MCF 10A (cell line): Measurements from ENCODE around the gene SEPTIN12. TPM values are rescaled to one million over a fixed set of nuclear protein-coding genes. Genes with fewer than 3 reads are reported as not detected.

Source experiments
- BruUV-seq: library from RNA; stranded (reverse); fragments of 400-500 nt; replicated peaks from 2 replicates; lab custom pipeline; 2021; lab: Mats Ljungman, UMichigan
- CTCF ChIA-PET: fragments of 300-600 bp; sonication (Branson Sonifier 250); formaldehyde crosslinking; extraction: SDS; loops from one replicate; lab custom pipeline; 2021; ENCODE audit warnings: antibody characterized with exemption, inconsistent platforms; lab: Yijun Ruan, JAX
- POLR2A ChIA-PET: fragments of 300-600, 350-650 bp; sonication (Branson Sonifier 250); formaldehyde crosslinking; extraction: SDS; loops from one replicate; lab custom pipeline; 2020; ENCODE audit warnings: antibody characterized with exemption, inconsistent platforms; lab: Yijun Ruan, JAX
- DNase-seq: peaks from one replicate; pipeline ENCODE4 v3.0.0-alpha.2; 2018; ENCODE audit not compliant: unreplicated experiment
- H3K27ac Mint-ChIP-seq: one replicate; pipeline ENCODE4 v1.8.0; 2022; ENCODE audit warnings: mild to moderate bottlenecking, low read depth, mixed read lengths; ENCODE audit not compliant: unreplicated experiment
- H3K27me3 Mint-ChIP-seq: one replicate; pipeline ENCODE4 v1.8.0; 2022; ENCODE audit warnings: mixed read lengths; ENCODE audit not compliant: insufficient read depth, unreplicated experiment
- H3K36me3 Mint-ChIP-seq: one replicate; pipeline ENCODE4 v1.8.0; 2022; ENCODE audit warnings: mild to moderate bottlenecking, moderate library complexity, mixed read lengths; ENCODE audit not compliant: insufficient read depth, unreplicated experiment
- H3K4me1 Mint-ChIP-seq: one replicate; pipeline ENCODE4 v1.8.0; 2022; ENCODE audit warnings: mixed read lengths; ENCODE audit not compliant: insufficient read depth, unreplicated experiment
- H3K4me3 Mint-ChIP-seq: one replicate; pipeline ENCODE4 v1.8.0; 2022; ENCODE audit warnings: mild to moderate bottlenecking, moderate library complexity, mixed read lengths; ENCODE audit not compliant: unreplicated experiment
- H3K9me3 Mint-ChIP-seq: one replicate; pipeline ENCODE4 v1.8.0; 2022; ENCODE audit warnings: mixed read lengths; ENCODE audit not compliant: unreplicated experiment
- intact Hi-C: fragments of 100-400 bp; cut with micrococcal nuclease; formaldehyde crosslinking; loops from 2 replicates; pipeline ENCODE4 v1.14.1; 2022
- total RNA-seq: library from RNA; stranded (reverse); gene quantifications from 2 replicates; pipeline ENCODE4 v1.2.3, GENCODE V29; 2022
- TF ChIP-seq, protein P1 (sequence below): fragments of 200-600 bp; IDR thresholded peaks from one replicate; pipeline ENCODE4 v1.8.0; 2022; ENCODE audit warnings: antibody characterized with exemption, mild to moderate bottlenecking; ENCODE audit not compliant: unreplicated experiment

The SEPTIN12 gene
- total RNA-seq, 1 experiment from 2014 or later, result not detected

DNA sequence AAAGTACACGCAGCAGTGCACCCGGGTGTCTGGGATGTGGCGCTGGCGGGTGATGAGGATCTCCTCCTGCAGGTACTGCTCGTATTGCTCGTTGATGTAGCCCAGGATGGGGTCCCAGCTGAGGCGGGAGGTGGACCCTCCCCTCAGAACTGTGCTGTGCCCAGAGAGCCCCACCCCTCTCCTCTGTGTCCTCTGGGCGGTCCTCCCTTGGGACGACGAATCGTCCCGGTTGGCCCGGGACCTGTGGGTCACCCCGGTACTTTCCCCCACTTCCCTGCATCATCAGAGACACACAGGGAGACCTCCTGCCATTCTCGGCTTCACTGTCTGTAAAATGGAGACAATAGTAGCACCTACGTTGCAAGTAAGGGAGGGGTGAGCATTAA, 4.2 kb downstream of the SEPTIN12 start:
- H3K9me3 Mint-ChIP-seq, result no peaks in the 10 kb centered on the region
- TF ChIP-seq, protein P1, sequence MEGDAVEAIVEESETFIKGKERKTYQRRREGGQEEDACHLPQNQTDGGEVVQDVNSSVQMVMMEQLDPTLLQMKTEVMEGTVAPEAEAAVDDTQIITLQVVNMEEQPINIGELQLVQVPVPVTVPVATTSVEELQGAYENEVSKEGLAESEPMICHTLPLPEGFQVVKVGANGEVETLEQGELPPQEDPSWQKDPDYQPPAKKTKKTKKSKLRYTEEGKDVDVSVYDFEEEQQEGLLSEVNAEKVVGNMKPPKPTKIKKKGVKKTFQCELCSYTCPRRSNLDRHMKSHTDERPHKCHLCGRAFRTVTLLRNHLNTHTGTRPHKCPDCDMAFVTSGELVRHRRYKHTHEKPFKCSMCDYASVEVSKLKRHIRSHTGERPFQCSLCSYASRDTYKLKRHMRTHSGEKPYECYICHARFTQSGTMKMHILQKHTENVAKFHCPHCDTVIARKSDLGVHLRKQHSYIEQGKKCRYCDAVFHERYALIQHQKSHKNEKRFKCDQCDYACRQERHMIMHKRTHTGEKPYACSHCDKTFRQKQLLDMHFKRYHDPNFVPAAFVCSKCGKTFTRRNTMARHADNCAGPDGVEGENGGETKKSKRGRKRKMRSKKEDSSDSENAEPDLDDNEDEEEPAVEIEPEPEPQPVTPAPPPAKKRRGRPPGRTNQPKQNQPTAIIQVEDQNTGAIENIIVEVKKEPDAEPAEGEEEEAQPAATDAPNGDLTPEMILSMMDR, result no peak
- H3K4me3 Mint-ChIP-seq, result no peak overlapping the region
- BruUV-seq, result no TSS peak
- no peak overlapping the region for H3K27ac Mint-ChIP-seq
- H3K27me3 Mint-ChIP-seq, result no peaks in the 10 kb centered on the region
- POLR2A ChIA-PET, result interaction anchor here (0.6 kb wide), 1 partner anchor 150 kb away, joined by 3 read pairs; no protein-coding TSS in a partner anchor
- no peaks in the 10 kb centered on the region for H3K36me3 Mint-ChIP-seq
- DNase-seq, result no peak
- H3K4me1 Mint-ChIP-seq, result no peaks in the 10 kb centered on the region
- intact Hi-C loops, result no loop called here
- CTCF ChIA-PET, result no interaction called here

DNA sequence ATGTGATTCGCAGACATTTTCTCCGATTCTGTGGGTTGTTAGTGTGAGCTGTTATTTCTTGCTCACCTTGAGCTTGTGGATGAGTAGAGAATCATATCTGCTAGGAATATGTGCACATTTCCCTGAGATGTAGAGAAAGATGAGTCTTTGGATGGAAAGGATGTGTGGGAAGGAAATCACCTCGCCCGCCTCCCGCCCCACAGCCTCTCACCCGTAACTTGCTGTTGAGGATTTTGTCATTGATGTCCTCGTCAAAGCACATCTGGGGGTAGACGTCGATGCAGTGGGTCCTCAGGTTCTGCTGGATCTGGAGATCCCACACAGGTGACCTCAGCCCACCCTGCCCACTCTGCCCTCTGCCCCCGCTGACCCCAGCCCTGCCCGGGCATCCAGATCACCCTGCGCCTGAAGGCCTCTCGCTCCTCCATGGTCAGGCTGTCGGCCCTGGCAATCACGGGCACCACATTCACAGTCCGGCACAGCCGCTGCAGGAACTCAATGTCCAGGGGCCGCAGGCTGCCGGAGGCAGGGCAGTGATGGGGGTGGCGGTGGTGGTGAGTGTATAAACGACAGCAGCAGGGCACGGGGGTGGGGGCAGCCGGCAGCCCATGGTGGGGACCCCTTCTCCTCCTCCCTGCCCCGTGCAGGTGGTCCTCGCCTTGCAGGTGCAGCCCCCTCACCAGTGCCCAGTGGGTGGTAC, 4.7 kb downstream of the SEPTIN12 start:
- no peak overlapping the region for H3K27ac Mint-ChIP-seq
- H3K9me3 Mint-ChIP-seq, result no peaks in the 10 kb centered on the region
- no peaks in the 10 kb centered on the region for H3K27me3 Mint-ChIP-seq
- intact Hi-C loops, result no loop called here
- TF ChIP-seq, protein P1, result no peak
- no TSS peak for BruUV-seq
- no peaks in the 10 kb centered on the region for H3K4me1 Mint-ChIP-seq
- DNase-seq, result no peak
- ChIA-PET POLR2A (interaction anchor here (0.6 to 1.2 kb wide), 2 partner anchors 15 to 150 kb away, joined by 3 to 4 read pairs; no protein-coding TSS in a partner anchor), CTCF (no interaction called here)
- H3K36me3 Mint-ChIP-seq, result no peaks in the 10 kb centered on the region
- no peak overlapping the region for H3K4me3 Mint-ChIP-seq

DNA sequence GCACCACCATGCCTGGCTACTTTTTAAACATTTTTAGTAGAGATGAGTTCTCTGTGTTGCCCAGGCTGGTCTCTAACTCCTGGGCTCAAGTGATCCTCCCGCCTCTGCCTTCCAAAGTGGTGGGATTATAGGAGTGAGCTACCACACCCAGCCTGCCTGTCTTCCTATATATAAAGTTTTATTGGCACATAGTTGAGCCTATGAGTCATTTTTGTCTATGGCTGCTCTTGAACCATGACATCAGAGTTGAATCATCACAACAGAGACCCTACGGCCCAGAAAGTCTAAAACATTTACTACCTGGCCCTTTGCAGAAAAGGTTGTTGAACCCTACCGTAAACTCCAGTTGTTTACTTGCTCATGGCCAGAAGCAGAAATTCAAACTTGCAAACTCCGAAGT, 7.9 kb downstream of the SEPTIN12 start:
- Mint-ChIP-seq H3K27ac (no peak overlapping the region), H3K9me3 (no peaks in the 10 kb centered on the region), H3K4me1 (no peaks in the 10 kb centered on the region), H3K36me3 (no peaks in the 10 kb centered on the region), H3K27me3 (no peaks in the 10 kb centered on the region), H3K4me3 (no peak overlapping the region)
- ChIA-PET CTCF (interaction anchor here (0.7 kb wide), 1 partner anchor 23 kb away, joined by 3 read pairs; no protein-coding TSS in a partner anchor), POLR2A (no interaction called here)
- BruUV-seq, result no TSS peak
- TF ChIP-seq, protein P1, result no peak
- no peak for DNase-seq
- intact Hi-C loops, result no loop called here

DNA sequence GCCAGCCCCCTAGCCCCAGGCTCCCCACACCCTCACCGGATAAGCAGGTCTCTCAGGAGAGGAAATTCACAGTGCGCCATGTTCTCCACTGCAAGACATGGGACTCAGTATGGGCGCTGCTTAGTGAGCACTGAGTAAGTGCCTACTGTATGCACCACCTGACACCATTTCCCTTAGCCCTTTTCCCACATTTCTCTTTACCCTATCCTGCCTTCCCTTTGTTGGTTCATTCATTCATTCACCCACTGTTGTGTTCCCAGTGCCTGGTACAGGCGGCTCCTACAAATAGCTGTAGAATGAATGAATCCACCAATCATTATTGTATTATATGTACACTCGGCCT, 10.1 kb downstream of the SEPTIN12 start:
- H3K27me3 Mint-ChIP-seq, result no peaks in the 10 kb centered on the region
- CTCF ChIA-PET, result no interaction called here

More for the DNA sequence above, 10.1 kb downstream of the SEPTIN12 start:
- TF ChIP-seq, protein P1, result no peak
- no peak overlapping the region for H3K27ac Mint-ChIP-seq
- no peak overlapping the region for H3K4me3 Mint-ChIP-seq
- H3K4me1 Mint-ChIP-seq, result no peaks in the 10 kb centered on the region
- no peaks in the 10 kb centered on the region for H3K36me3 Mint-ChIP-seq
- POLR2A ChIA-PET, result interaction anchor here (0.6 to 0.9 kb wide), 2 partner anchors 10 to 244 kb away, joined by 3 read pairs; no protein-coding TSS in a partner anchor
- intact Hi-C loops, result no loop called here
- H3K9me3 Mint-ChIP-seq, result no peaks in the 10 kb centered on the region
- DNase-seq, result no peak
- no TSS peak for BruUV-seq
